IMR-90 (cell line): ENCODE results near the gene ELMO1. TPM values are rescaled to one million over a fixed set of nuclear protein-coding genes. Genes with fewer than 3 reads are reported as not detected.

Experiments
- ATAC-seq: fragments of 200-7000 bp; cut with Tn5 transposase; 2 replicates; pipeline ENCODE4 v1.9.1; 2020; ENCODE audit warnings: low read depth, mild to moderate bottlenecking, moderate library complexity
- BruUV-seq: library from RNA; stranded (reverse); fragments of 400-500 nt; replicated peaks from 2 replicates; lab custom pipeline; 2021; lab: Mats Ljungman, UMichigan
- CTCF ChIA-PET: fragments of 300-600 bp; formaldehyde crosslinking; extraction: SDS; loops from one replicate; lab custom pipeline; 2021; ENCODE audit warnings: antibody characterized with exemption; lab: Yijun Ruan, JAX
- POLR2A ChIA-PET: fragments of 300-600 bp; sonication (Branson Sonifier 250); formaldehyde crosslinking; loops from one replicate; lab custom pipeline; 2022; ENCODE audit warnings: antibody characterized with exemption; ENCODE audit not compliant: unreplicated experiment; lab: Charles Lee
- DNase-seq: peaks from one replicate; pipeline ENCODE4 v3.0.0; 2013
- H2AFZ ChIP-seq: replicated peaks from 2 replicates; pipeline ENCODE3; 2013; ENCODE audit warnings: low read length, mild to moderate bottlenecking; ENCODE audit not compliant: poor library complexity
- H2AK5ac ChIP-seq: 2 replicates; pipeline ENCODE4 v1.6.1; 2013; ENCODE audit warnings: low read depth, low read length, inconsistent platforms
- H2AK9ac ChIP-seq: replicated peaks from 2 replicates; pipeline ENCODE3; 2013; ENCODE audit warnings: mild to moderate bottlenecking, low read depth, low read length, moderate library complexity; ENCODE audit not compliant: poor library complexity
- H2BK120ac ChIP-seq: 2 replicates; pipeline ENCODE4 v1.6.1; 2013; ENCODE audit warnings: low read depth, low read length, inconsistent platforms
- H2BK15ac ChIP-seq: 3 replicates; pipeline ENCODE4 v1.6.1; 2013; ENCODE audit warnings: low read depth, low read length, inconsistent platforms
- H2BK20ac ChIP-seq: 2 replicates; pipeline ENCODE4 v1.6.1; 2013; ENCODE audit warnings: low read depth, mild to moderate bottlenecking, inconsistent platforms, low read length, moderate library complexity
- H2BK5ac ChIP-seq: 2 replicates; pipeline ENCODE4 v1.6.1; 2013; ENCODE audit warnings: mild to moderate bottlenecking, low read depth, low read length, inconsistent platforms; ENCODE audit not compliant: poor library complexity, severe bottlenecking
- H3K14ac ChIP-seq: replicated peaks from 2 replicates; pipeline ENCODE4 v1.6.1; 2013; ENCODE audit warnings: low read depth, low read length, inconsistent platforms
- H3K18ac ChIP-seq: 2 replicates; pipeline ENCODE4 v1.6.1; 2013; ENCODE audit warnings: low read depth, low read length, control low read depth
- H3K23ac ChIP-seq: 2 replicates; pipeline ENCODE4 v1.6.1; 2013; ENCODE audit warnings: low read depth, low read length, inconsistent platforms
- H3K27ac ChIP-seq: 2 replicates; pipeline ENCODE4 v1.5.1; 2013; ENCODE audit warnings: mild to moderate bottlenecking, control low read depth, low read length; ENCODE audit not compliant: insufficient read depth
- H3K27me3 ChIP-seq: 2 replicates; pipeline ENCODE4 v1.6.1; 2013; ENCODE audit warnings: low read length; ENCODE audit not compliant: control insufficient read depth, insufficient read depth
- H3K36me3 ChIP-seq: 2 replicates; pipeline ENCODE4 v1.6.1; 2013; ENCODE audit warnings: low read length, mixed read lengths; ENCODE audit not compliant: control insufficient read depth, insufficient read depth
- H3K4ac ChIP-seq: 2 replicates; pipeline ENCODE4 v1.6.1; 2013; ENCODE audit warnings: low read depth, low read length, inconsistent platforms
- H3K4me1 ChIP-seq: 2 replicates; pipeline ENCODE4 v1.6.1; 2013; ENCODE audit warnings: low read length, mixed read lengths; ENCODE audit not compliant: control insufficient read depth, insufficient read depth
- H3K4me2 ChIP-seq: 2 replicates; pipeline ENCODE4 v1.6.1; 2013; ENCODE audit warnings: low read depth, mild to moderate bottlenecking, control low read depth, low read length, moderate library complexity
- H3K4me3 ChIP-seq: 2 replicates; pipeline ENCODE4 v1.5.1; 2013; ENCODE audit warnings: low read depth, mild to moderate bottlenecking, control low read depth, low read length, moderate library complexity; ENCODE audit not compliant: insufficient read depth
- H3K56ac ChIP-seq: 2 replicates; pipeline ENCODE4 v1.6.1; 2013; ENCODE audit warnings: low read length, inconsistent platforms; ENCODE audit not compliant: insufficient read depth; ENCODE audit errors: extremely low read depth
- H3K79me1 ChIP-seq, 2 experiments: 2 replicates each; pipeline ENCODE4 v1.6.1; 2013; ENCODE audit warnings: low read length in 2 of 2, inconsistent platforms in 1 of 2, low read depth in 1 of 2
- H3K9ac ChIP-seq: 2 replicates; pipeline ENCODE4 v1.6.1; 2013; ENCODE audit warnings: low read depth, low read length, control low read depth
- H3K9me1 ChIP-seq: 2 replicates; pipeline ENCODE4 v1.6.1; 2013; ENCODE audit warnings: low read length, inconsistent platforms; ENCODE audit not compliant: insufficient read depth
- H3K9me3 ChIP-seq: 2 replicates; pipeline ENCODE4 v1.6.1; 2013; ENCODE audit warnings: low read length; ENCODE audit not compliant: control insufficient read depth, insufficient read depth
- H4K20me1 ChIP-seq: 2 replicates; pipeline ENCODE4 v1.6.1; 2013; ENCODE audit warnings: low read length, inconsistent platforms; ENCODE audit not compliant: insufficient read depth
- H4K5ac ChIP-seq: 2 replicates; pipeline ENCODE4 v1.6.1; 2013; ENCODE audit warnings: mild to moderate bottlenecking, low read depth, low read length, control low read depth
- H4K8ac ChIP-seq, 2 experiments: 2 replicates each; pipeline ENCODE4 v1.6.1; 2013; ENCODE audit warnings: low read depth in 2 of 2, low read length in 2 of 2, control low read depth in 1 of 2, inconsistent platforms in 1 of 2
- H4K91ac ChIP-seq: 2 replicates; pipeline ENCODE4 v1.6.1; 2013; ENCODE audit warnings: low read depth, low read length, inconsistent platforms; ENCODE audit not compliant: insufficient read depth
- CHD1 ChIP-seq: IDR thresholded peaks from 2 replicates; pipeline ENCODE4 v1.6.1; 2012; ENCODE audit warnings: low read depth, low read length, improper control_type of control experiment
- CTCF ChIP-seq: conservative IDR thresholded peaks from 2 replicates; pipeline ENCODE4 v1.5.1; 2012; ENCODE audit warnings: mild to moderate bottlenecking, low read depth, low read length, improper control_type of control experiment
- ELK1 ChIP-seq: fragments of 150-350 bp; IDR thresholded peaks from 2 replicates; pipeline ENCODE4 v1.6.1; 2016; ENCODE audit warnings: low read depth, mild to moderate bottlenecking, low read length, moderate library complexity, borderline replicate concordance
- FOS ChIP-seq: fragments of 150-350 bp; IDR thresholded peaks from 2 replicates; pipeline ENCODE4 v1.6.1; 2016; ENCODE audit warnings: low read depth, low read length
- MAFK ChIP-seq: IDR thresholded peaks from 2 replicates; pipeline ENCODE4 v1.6.1; 2012; ENCODE audit warnings: low read depth, low read length, improper control_type of control experiment
- MAZ ChIP-seq: IDR thresholded peaks from 2 replicates; pipeline ENCODE4 v1.6.1; 2012; ENCODE audit warnings: low read depth, mild to moderate bottlenecking, low read length, improper control_type of control experiment, moderate library complexity, borderline replicate concordance
- MXI1 ChIP-seq: IDR thresholded peaks from 2 replicates; pipeline ENCODE4 v1.6.1; 2012; ENCODE audit warnings: low read depth, mild to moderate bottlenecking, low read length, moderate library complexity, borderline replicate concordance
- POLR2A ChIP-seq: IDR thresholded peaks from 2 replicates; pipeline ENCODE4 v1.6.1; 2012; ENCODE audit warnings: mild to moderate bottlenecking, low read depth, low read length
- RAD21 ChIP-seq: IDR thresholded peaks from 2 replicates; pipeline ENCODE4 v1.6.1; 2012; ENCODE audit warnings: low read length, improper control_type of control experiment
- RCOR1 ChIP-seq: IDR thresholded peaks from 2 replicates; pipeline ENCODE4 v1.6.1; 2012; ENCODE audit warnings: mild to moderate bottlenecking, low read length, improper control_type of control experiment; ENCODE audit not compliant: insufficient replicate concordance
- RFX5 ChIP-seq: IDR thresholded peaks from 2 replicates; pipeline ENCODE4 v1.8.0; 2012; ENCODE audit warnings: low read depth, mild to moderate bottlenecking, low read length, moderate library complexity
- SMC3 ChIP-seq: fragments of 150-350 bp; IDR thresholded peaks from 2 replicates; pipeline ENCODE4 v1.6.1; 2016; ENCODE audit warnings: low read depth, mild to moderate bottlenecking, antibody characterized with exemption, low read length, moderate library complexity
- USF2 ChIP-seq: fragments of 150-350 bp; IDR thresholded peaks from 2 replicates; pipeline ENCODE4 v1.6.1; 2017; ENCODE audit warnings: mild to moderate bottlenecking, antibody characterized with exemption, low read length, low read depth
- WGBS, 2 experiments: methylation state at CpG; one replicate each; pipeline versions ENCODE4 v1.1.5 to v1.1.7; 2013; ENCODE audit warnings: missing lambda C conversion rate in 2 of 2; ENCODE audit not compliant: insufficient read length in 1 of 2; ENCODE audit errors: extremely low coverage in 2 of 2; 5-methylcytosine and 5-hydroxymethylcytosine counted together
- dilution Hi-C: fragments of 300-500 bp; cut with HindIII; formaldehyde crosslinking; loops from one replicate; pipeline ENCODE4 v1.14.3; 2018; ENCODE audit warnings: low sequenced_read_pairs; ENCODE audit not compliant: unreplicated experiment
- in situ Hi-C: fragments of 300-500 bp; cut with MboI; formaldehyde crosslinking; loops from 3 replicates; pipeline ENCODE4 v1.14.3; 2019; ENCODE audit warnings: low sequenced_read_pairs, inconsistent platforms, mixed read lengths
- intact Hi-C: fragments of 100-400 bp; cut with micrococcal nuclease; formaldehyde crosslinking; loops from 2 replicates; pipeline ENCODE4 v1.10.0; 2022
- polyA plus RNA-seq, 3 experiments: library from polyadenylated mRNA; depleted of rRNA; stranded (reverse); fragments of >200 nt; gene quantifications; 2 replicates each; pipeline ENCODE4 v1.2.3, GENCODE V29; 2012; ENCODE audit warnings: low replicate concordance in 1 of 3
- total RNA-seq: library from RNA; depleted of rRNA; stranded (reverse); fragments of >200 nt; gene quantifications from 2 replicates; pipeline ENCODE4 v1.2.3, GENCODE V29; 2012

ELMO1 gene
- total and polyA plus RNA-seq, 2 of the 4 experiments (the other 2 are of a cell fraction): 0.03 TPM; not detected in 1

GRCh38 chr7:37191797-37192196, 256.9 kb downstream of the ELMO1 start:
- H3K36me3 ChIP-seq: no peaks in the 10 kb centered on the region
- H3K27ac ChIP-seq: no peak overlapping the region
- no peak overlapping the region for H3K4me3 ChIP-seq
- no peaks in the 10 kb centered on the region for H3K4me1 ChIP-seq
- no peaks in the 10 kb centered on the region for H3K9me3 ChIP-seq
- no peak overlapping the region for H2BK20ac ChIP-seq
- ATAC-seq (no peak), DNase-seq (no peak)
- no peaks in the 10 kb centered on the region for H4K20me1 ChIP-seq
- no peak overlapping the region for H4K91ac ChIP-seq
- ChIA-PET POLR2A (no interaction called here), CTCF (no interaction called here)
- no peaks in the 10 kb centered on the region for H3K79me1 ChIP-seq
- intact Hi-C loops: no loop called here
- no peak overlapping the region for H2BK15ac ChIP-seq
- H3K14ac ChIP-seq: no peak overlapping the region
- no peak overlapping the region for H3K23ac ChIP-seq
- H3K4ac ChIP-seq: no peak overlapping the region
- no peak overlapping the region for H3K4me2 ChIP-seq
- in situ Hi-C loops: loop anchor here (10.0 to 25.0 kb wide), 2 partner anchors 504 to 707 kb away; no protein-coding TSS in a partner anchor
- no peak overlapping the region for H4K8ac ChIP-seq
- H4K5ac ChIP-seq: no peak overlapping the region
- BruUV-seq: no TSS peak
- no peak overlapping the region for H2AK9ac ChIP-seq
- H3K9me1 ChIP-seq: no peaks in the 10 kb centered on the region
- WGBS, 2 experiments: no CpG with 5 or more reads among the region's 6 CpGs
- H3K27me3 ChIP-seq: no peaks in the 10 kb centered on the region
- no peak overlapping the region for H2AFZ ChIP-seq
- no peak overlapping the region for H3K9ac ChIP-seq
- dilution Hi-C loops: no loop called here
- no peak overlapping the region for H2AK5ac ChIP-seq
- no peak overlapping the region for H2BK120ac ChIP-seq
- H3K56ac ChIP-seq: no peak overlapping the region
- H2BK5ac ChIP-seq: no peak overlapping the region
- H3K18ac ChIP-seq: no peak overlapping the region
- TF ChIP-seq POLR2A (no peak), RCOR1 (no peak), MAFK (no peak), USF2 (no peak), FOS (no peak), RAD21 (no peak), CTCF (no peak), ELK1 (no peak), MAZ (no peak), SMC3 (no peak), CHD1 (no peak), RFX5 (no peak), MXI1 (no peak)
